Esophagus muscularis mucosa (tissue), 4 donors: ENCODE results near the gene COLEC12. TPM values are rescaled to one million over a fixed set of nuclear protein-coding genes. Genes with fewer than 3 reads are reported as not detected.
A peak's percentile ranks its signal among the peaks of the same experiment; 100 is the strongest.

ENCODE experiments used
- DNase-seq: peaks from one replicate; pipeline ENCODE4 v3.0.0-alpha.2; 2017; ENCODE audit errors: extremely low spot score
- H3K27ac ChIP-seq, 4 donors: fragments of 200-600 bp; sonication (generic); replicated peaks in 1 of 4; 1 replicate in 3 of 4; 2 replicates in 1 of 4; pipeline ENCODE4 v1.5.1; 2016 to 2019; ENCODE audit warnings: mild to moderate bottlenecking in 1 of 4
- H3K27me3 ChIP-seq, 4 donors: fragments of 200-600 bp; sonication (generic); one replicate each; pipeline versions ENCODE4 v1.5.1 to v1.6.0; 2016 to 2019
- H3K36me3 ChIP-seq, 4 donors: fragments of 200-600 bp; sonication (generic); one replicate each; pipeline ENCODE4 v1.5.1; 2016 to 2019
- H3K4me1 ChIP-seq, 4 donors: fragments of 200-600 bp; sonication (generic); one replicate each; pipeline ENCODE4 v1.5.1; 2016 to 2019
- H3K4me3 ChIP-seq, 4 donors: fragments of 200-600 bp; sonication (generic); 1 replicate in 2 of 4; 2 replicates in 2 of 4; pipeline ENCODE4 v1.5.1; 2016 to 2019; ENCODE audit warnings: mild to moderate bottlenecking in 4 of 4, moderate library complexity in 1 of 4
- H3K9me3 ChIP-seq, 4 donors: fragments of 200-600 bp; sonication (generic); 1 replicate in 3 of 4; 2 replicates in 1 of 4; pipeline ENCODE4 v1.5.1; 2016 to 2019
- EP300 ChIP-seq: sonication (generic); formaldehyde crosslinking; IDR thresholded peaks from one replicate; pipeline ENCODE4 v1.6.1; 2017; ENCODE audit warnings: antibody characterized with exemption
- POLR2A ChIP-seq: fragments of 450-650 bp; IDR thresholded peaks from one replicate; pipeline ENCODE4 v1.6.1; 2017; ENCODE audit warnings: antibody characterized with exemption, moderate library complexity, mild to moderate bottlenecking, low read depth
- POLR2AphosphoS5 ChIP-seq, 2 donors: sonication (generic); formaldehyde crosslinking; IDR thresholded peaks; one replicate each; pipeline ENCODE4 v1.6.1; 2017; ENCODE audit warnings: antibody characterized with exemption in 2 of 2
- WGBS: methylation state at CpG from one replicate; pipeline ENCODE4 v1.1.5; 2018; 5-methylcytosine and 5-hydroxymethylcytosine counted together
- intact Hi-C: fragments of 100-400 bp; cut with DNase I; formaldehyde crosslinking; loops from one replicate; pipeline ENCODE4 v1.15.1; 2023
- total RNA-seq, 4 donors: library from RNA; depleted of rRNA; stranded (reverse); fragments of >200 nt; gene quantifications; one replicate each; pipeline versions ENCODE4 v1.1.0 to v1.2.1, GENCODE V29; 2016
- TF ChIP-seq, protein P1 (sequence below), 3 experiments: fragments of 200-600 bp in 2 of 3; fragments of 450-650 bp in 1 of 3; sonication (generic) in 2 of 3; IDR thresholded peaks; one replicate each; pipeline ENCODE4 v1.5.1; 2017 to 2019; ENCODE audit warnings: antibody characterized with exemption in 3 of 3, mild to moderate bottlenecking in 2 of 3, moderate library complexity in 1 of 3

Gene COLEC12
- total RNA-seq, 4 donors from 2014 or later = 17.9 to 36.4 (median 23.5) TPM

- peaks cover 10 to 59% (median 52%) of the 10 kb centered on the region in 4 donors for H3K4me1 ChIP-seq
- H3K4me3 ChIP-seq = no peak overlapping the region
- 84% methylated on average over 9 of the region's 9 CpGs for WGBS
- no peaks in the 10 kb centered on the region for H3K9me3 ChIP-seq
- no peaks in the 10 kb centered on the region for H3K36me3 ChIP-seq
- TF ChIP-seq, protein P1, sequence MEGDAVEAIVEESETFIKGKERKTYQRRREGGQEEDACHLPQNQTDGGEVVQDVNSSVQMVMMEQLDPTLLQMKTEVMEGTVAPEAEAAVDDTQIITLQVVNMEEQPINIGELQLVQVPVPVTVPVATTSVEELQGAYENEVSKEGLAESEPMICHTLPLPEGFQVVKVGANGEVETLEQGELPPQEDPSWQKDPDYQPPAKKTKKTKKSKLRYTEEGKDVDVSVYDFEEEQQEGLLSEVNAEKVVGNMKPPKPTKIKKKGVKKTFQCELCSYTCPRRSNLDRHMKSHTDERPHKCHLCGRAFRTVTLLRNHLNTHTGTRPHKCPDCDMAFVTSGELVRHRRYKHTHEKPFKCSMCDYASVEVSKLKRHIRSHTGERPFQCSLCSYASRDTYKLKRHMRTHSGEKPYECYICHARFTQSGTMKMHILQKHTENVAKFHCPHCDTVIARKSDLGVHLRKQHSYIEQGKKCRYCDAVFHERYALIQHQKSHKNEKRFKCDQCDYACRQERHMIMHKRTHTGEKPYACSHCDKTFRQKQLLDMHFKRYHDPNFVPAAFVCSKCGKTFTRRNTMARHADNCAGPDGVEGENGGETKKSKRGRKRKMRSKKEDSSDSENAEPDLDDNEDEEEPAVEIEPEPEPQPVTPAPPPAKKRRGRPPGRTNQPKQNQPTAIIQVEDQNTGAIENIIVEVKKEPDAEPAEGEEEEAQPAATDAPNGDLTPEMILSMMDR (IDR thresholded peaks at IDR 0.05) = no peak
- TF ChIP-seq EP300 (no peak), POLR2A (no peak), POLR2AphosphoS5 (IDR thresholded peaks at IDR 0.05) (no peak)
- intact Hi-C loops = no loop called here
- H3K27me3 ChIP-seq = no peaks in the 10 kb centered on the region
- no peak overlapping the region for H3K27ac ChIP-seq
- no peak for DNase-seq
These were observed 133.9 kb downstream of the COLEC12 start for GRCh38 chr18:366466-367061.

DNA sequence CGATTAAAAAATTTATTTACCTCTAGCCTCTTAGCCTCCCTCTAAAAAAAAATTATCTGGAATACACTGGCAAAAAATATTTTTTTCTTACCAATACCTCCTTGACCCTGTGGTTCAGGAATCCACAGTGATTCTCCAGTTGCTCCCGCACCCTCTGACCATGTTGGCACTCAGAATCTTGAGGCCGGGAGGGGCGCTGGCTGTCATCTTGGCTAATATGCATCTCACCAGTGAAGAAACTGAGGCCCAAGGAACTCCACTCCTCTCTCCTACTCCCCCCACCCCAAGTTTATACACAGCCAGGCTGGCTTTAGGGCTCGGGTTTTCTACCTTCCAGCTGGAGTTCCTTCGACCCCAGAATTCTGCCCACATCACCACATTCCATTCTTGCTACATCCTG is 134.8 kb downstream of the COLEC12 start:
- Histone ChIP-seq H3K4me1 (peaks cover under 1 to 51% (median 45%) of the 10 kb centered on the region in 4 donors), H3K27me3 (no peaks in the 10 kb centered on the region), H3K4me3 (no peak overlapping the region), H3K9me3 (no peaks in the 10 kb centered on the region), H3K36me3 (no peaks in the 10 kb centered on the region), H3K27ac (no peak overlapping the region)
- no peak for DNase-seq
- intact Hi-C loops = no loop called here
- WGBS = 88% methylated on average over 6 of the region's 6 CpGs
- TF ChIP-seq, protein P1 (IDR thresholded peaks at IDR 0.05) = no peak
- TF ChIP-seq POLR2AphosphoS5 (IDR thresholded peaks at IDR 0.05) = no peak

DNA sequence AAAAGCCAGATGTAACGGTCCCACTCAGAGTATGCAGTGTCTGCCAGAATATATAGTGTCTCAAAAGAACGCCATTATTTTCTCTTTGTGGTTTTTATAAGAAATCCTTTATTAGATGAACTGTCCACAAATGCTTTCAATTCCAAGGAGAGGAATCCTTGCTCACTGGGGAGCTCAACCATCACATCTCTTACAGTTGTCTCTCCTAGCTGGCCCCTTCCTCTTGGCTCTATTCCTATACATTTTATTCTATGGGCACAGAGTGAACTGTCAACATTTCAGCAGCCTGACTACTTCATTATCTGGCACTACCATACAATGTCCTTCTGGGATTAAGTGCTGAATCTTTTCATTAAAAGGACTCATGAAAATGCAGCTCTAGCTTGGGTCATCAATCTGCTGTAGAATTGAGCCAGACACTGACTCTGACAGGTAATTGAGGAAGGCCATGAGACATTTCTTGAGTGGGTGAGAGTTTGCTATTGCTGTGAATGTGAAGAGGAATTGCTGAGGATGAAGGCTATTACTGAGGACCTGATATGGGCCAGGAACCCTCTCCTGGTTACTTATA is 136.2 kb downstream of the COLEC12 start:
- TF ChIP-seq EP300 (no peak), POLR2AphosphoS5 (IDR thresholded peaks at IDR 0.05) (no peak), POLR2A (no peak)
- TF ChIP-seq, protein P1 (IDR thresholded peaks at IDR 0.05) = no peak
- Histone ChIP-seq H3K27ac (peak overlapping the region in 1 of 4 donors; percentile 7), H3K4me3 (no peak overlapping the region), H3K36me3 (no peaks in the 10 kb centered on the region), H3K27me3 (no peaks in the 10 kb centered on the region), H3K4me1 (peaks cover 0 to 46% (median 36%) of the 10 kb centered on the region in 4 donors), H3K9me3 (no peaks in the 10 kb centered on the region)
- WGBS = 54% methylated on average over 2 of the region's 2 CpGs
- no peak for DNase-seq
- intact Hi-C loops = no loop called here

- intact Hi-C loops = no loop called here
- no peak for DNase-seq
- no peak for TF ChIP-seq POLR2AphosphoS5 (IDR thresholded peaks at IDR 0.05)
- TF ChIP-seq, protein P1 (IDR thresholded peaks at IDR 0.05) = no peak
- no peak for TF ChIP-seq POLR2A
- no peak for TF ChIP-seq EP300
- Histone ChIP-seq H3K4me1 (peaks cover 0 to 46% (median 36%) of the 10 kb centered on the region in 4 donors), H3K9me3 (no peaks in the 10 kb centered on the region), H3K27me3 (no peaks in the 10 kb centered on the region), H3K36me3 (no peaks in the 10 kb centered on the region), H3K27ac (peak overlapping the region; percentile 27 to 65 (median 53)), H3K4me3 (no peak overlapping the region)
- 65% methylated on average over 11 of the region's 11 CpGs for WGBS
These were observed 137.0 kb downstream of the COLEC12 start for GRCh38 chr18:363301-364085.
